WTC11 (cell line): Measurements from ENCODE around the gene ANKRD11. TPM values are rescaled to one million over a fixed set of nuclear protein-coding genes. Genes with fewer than 3 reads are reported as not detected.

Experiments used
- ATAC-seq: fragments of 200-7000 bp; cut with Tn5 transposase; 2 replicates; pipeline ENCODE4 v1.10.0; 2021; ENCODE audit warnings: mild to moderate bottlenecking, moderate library complexity
- CTCF ChIA-PET: fragments of 300-600 bp; sonication (Branson Sonifier 250); formaldehyde crosslinking; loops from one replicate; lab custom pipeline; 2021; ENCODE audit warnings: antibody characterized with exemption; lab: Charles Lee
- POLR2A ChIA-PET: fragments of 350-600 bp; sonication (Branson Sonifier 250); formaldehyde crosslinking; loops from one replicate; lab custom pipeline; 2021; ENCODE audit warnings: antibody characterized with exemption; lab: Charles Lee
- DNase-seq: peaks from one replicate; pipeline ENCODE4 v3.0.0; 2021; ENCODE audit warnings: low spot score
- H3K27ac Mint-ChIP-seq: 2 replicates; pipeline ENCODE4 v1.8.0; 2021; ENCODE audit warnings: mixed read lengths
- H3K27me3 Mint-ChIP-seq: 2 replicates; pipeline ENCODE4 v1.8.0; 2021; ENCODE audit warnings: low read depth, mild to moderate bottlenecking, moderate library complexity, mixed read lengths
- H3K36me3 Mint-ChIP-seq: 2 replicates; pipeline ENCODE4 v1.8.0; 2021; ENCODE audit warnings: mixed read lengths
- H3K4me1 Mint-ChIP-seq: 2 replicates; pipeline ENCODE4 v1.8.0; 2022; ENCODE audit warnings: mixed read lengths
- H3K4me3 Mint-ChIP-seq: 2 replicates; pipeline ENCODE4 v1.8.0; 2021; ENCODE audit warnings: mild to moderate bottlenecking, moderate library complexity, mixed read lengths
- H3K9me3 Mint-ChIP-seq: 2 replicates; pipeline ENCODE4 v1.8.0; 2021; ENCODE audit warnings: mixed read lengths
- CREB1 ChIP-seq: sonication (generic); formaldehyde crosslinking; IDR thresholded peaks from 2 replicates; pipeline ENCODE4 v1.8.0; 2023; ENCODE audit warnings: mild to moderate bottlenecking, missing genetic modification reagents
- CREM ChIP-seq: sonication (generic); formaldehyde crosslinking; IDR thresholded peaks from 2 replicates; pipeline ENCODE4 v1.8.1; 2022; ENCODE audit warnings: mild to moderate bottlenecking, missing genetic modification reagents, moderate library complexity
- ELF4 ChIP-seq: sonication (generic); formaldehyde crosslinking; IDR thresholded peaks from 2 replicates; pipeline ENCODE4 v1.8.1; 2022; ENCODE audit warnings: low read depth, mild to moderate bottlenecking, moderate library complexity, missing genetic modification reagents
- FOXK1 ChIP-seq: sonication (generic); formaldehyde crosslinking; IDR thresholded peaks from 2 replicates; pipeline ENCODE4 v1.8.0; 2022; ENCODE audit warnings: mild to moderate bottlenecking, moderate library complexity, missing genetic modification reagents
- JUN ChIP-seq: sonication (generic); formaldehyde crosslinking; IDR thresholded peaks from 2 replicates; pipeline ENCODE4 v1.8.0; 2023; ENCODE audit warnings: mild to moderate bottlenecking, missing genetic modification reagents
- SP1 ChIP-seq: sonication (generic); formaldehyde crosslinking; conservative IDR thresholded peaks from 2 replicates; pipeline ENCODE4 v1.8.1; 2022; ENCODE audit warnings: missing genetic modification reagents
- TEAD1 ChIP-seq: sonication (generic); formaldehyde crosslinking; IDR thresholded peaks from 2 replicates; pipeline ENCODE4 v1.8.0; 2022; ENCODE audit warnings: mild to moderate bottlenecking, missing genetic modification reagents
- ZBTB21 ChIP-seq: sonication (generic); formaldehyde crosslinking; IDR thresholded peaks from 2 replicates; pipeline ENCODE4 v1.8.1; 2023; ENCODE audit warnings: mild to moderate bottlenecking, missing genetic modification reagents, borderline replicate concordance
- ZNF671 ChIP-seq: fragments of 250-450 bp; sonication (Bioruptor Pico); IDR thresholded peaks from 2 replicates; pipeline ENCODE4 v1.8.0; 2021; ENCODE audit warnings: mild to moderate bottlenecking
- total RNA-seq: library from RNA; stranded (reverse); gene quantifications from 3 replicates; pipeline ENCODE4 v1.2.3, GENCODE V29; 2021
- TF ChIP-seq, protein P1 (sequence below): sonication (generic); formaldehyde crosslinking; IDR thresholded peaks from 2 replicates; pipeline ENCODE4 v1.8.0; 2022; ENCODE audit warnings: mild to moderate bottlenecking, missing genetic modification reagents
- TF ChIP-seq, protein P2 (sequence below): fragments of 250-450 bp; sonication (Bioruptor Pico); IDR thresholded peaks from 2 replicates; pipeline ENCODE4 v1.9.0; 2021; ENCODE audit warnings: mild to moderate bottlenecking
- TF ChIP-seq, protein P3 (sequence below): fragments of 250-450 bp; sonication (Bioruptor Pico); IDR thresholded peaks from 2 replicates; pipeline ENCODE4 v2.1.2; 2022; ENCODE audit warnings: mild to moderate bottlenecking, moderate library complexity
- TF ChIP-seq, protein P4 (sequence below): fragments of 200-600 bp; IDR thresholded peaks from 2 replicates; pipeline ENCODE4 v1.8.0; 2022; ENCODE audit warnings: antibody characterized with exemption
- TF ChIP-seq, protein P5 (sequence below): sonication (generic); formaldehyde crosslinking; IDR thresholded peaks from 2 replicates; pipeline ENCODE4 v1.8.1; 2022; ENCODE audit warnings: mild to moderate bottlenecking, missing genetic modification reagents, moderate library complexity, borderline replicate concordance
- TF ChIP-seq, protein P6 (sequence below): sonication (generic); formaldehyde crosslinking; IDR thresholded peaks from 2 replicates; pipeline ENCODE4 v1.8.1; 2022; ENCODE audit warnings: low read depth, mild to moderate bottlenecking, moderate library complexity, missing genetic modification reagents, borderline replicate concordance

ANKRD11 gene
- total RNA-seq, 1 experiment from 2014 or later, result 184 TPM

DNA sequence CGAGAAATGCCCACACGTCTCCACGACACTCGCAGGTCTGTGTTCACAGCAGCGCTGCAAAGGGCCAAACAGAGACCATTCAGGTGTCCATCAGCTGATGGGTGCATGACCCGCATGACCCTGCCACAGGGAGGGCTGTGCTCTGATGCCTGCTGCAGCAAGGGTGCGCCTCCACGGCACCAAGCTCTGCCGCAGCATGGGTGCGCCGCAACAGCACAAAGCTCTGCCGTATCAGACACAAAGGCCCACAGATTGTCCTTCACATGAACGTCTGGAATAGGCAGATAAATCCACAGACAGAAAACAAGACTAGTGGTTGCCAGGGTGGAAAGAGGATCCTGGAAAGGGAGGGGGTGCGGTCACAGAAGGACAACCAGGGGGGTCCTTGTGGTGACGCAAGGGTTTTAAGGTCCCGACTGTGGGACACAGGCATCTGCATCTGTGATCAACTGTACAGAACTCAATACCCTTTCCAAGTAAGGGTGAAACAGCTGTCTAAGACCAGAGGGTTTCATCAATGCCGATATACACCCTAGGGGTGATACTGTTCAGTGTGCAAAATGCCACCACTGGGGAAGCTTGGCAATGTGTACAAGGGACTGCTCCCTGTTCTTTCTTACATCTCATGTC, 121.0 kb downstream of the ANKRD11 start (continued):
- TF ChIP-seq, protein P1, sequence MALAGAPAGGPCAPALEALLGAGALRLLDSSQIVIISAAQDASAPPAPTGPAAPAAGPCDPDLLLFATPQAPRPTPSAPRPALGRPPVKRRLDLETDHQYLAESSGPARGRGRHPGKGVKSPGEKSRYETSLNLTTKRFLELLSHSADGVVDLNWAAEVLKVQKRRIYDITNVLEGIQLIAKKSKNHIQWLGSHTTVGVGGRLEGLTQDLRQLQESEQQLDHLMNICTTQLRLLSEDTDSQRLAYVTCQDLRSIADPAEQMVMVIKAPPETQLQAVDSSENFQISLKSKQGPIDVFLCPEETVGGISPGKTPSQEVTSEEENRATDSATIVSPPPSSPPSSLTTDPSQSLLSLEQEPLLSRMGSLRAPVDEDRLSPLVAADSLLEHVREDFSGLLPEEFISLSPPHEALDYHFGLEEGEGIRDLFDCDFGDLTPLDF, result no peak
- TF ChIP-seq SP1 (CRISPR knock-in tag), result no peak
- TF ChIP-seq ZNF671 (CRISPR knock-in tag), result no peak
- TF ChIP-seq FOXK1 (CRISPR knock-in tag), result no peak
- TF ChIP-seq, protein P2, sequence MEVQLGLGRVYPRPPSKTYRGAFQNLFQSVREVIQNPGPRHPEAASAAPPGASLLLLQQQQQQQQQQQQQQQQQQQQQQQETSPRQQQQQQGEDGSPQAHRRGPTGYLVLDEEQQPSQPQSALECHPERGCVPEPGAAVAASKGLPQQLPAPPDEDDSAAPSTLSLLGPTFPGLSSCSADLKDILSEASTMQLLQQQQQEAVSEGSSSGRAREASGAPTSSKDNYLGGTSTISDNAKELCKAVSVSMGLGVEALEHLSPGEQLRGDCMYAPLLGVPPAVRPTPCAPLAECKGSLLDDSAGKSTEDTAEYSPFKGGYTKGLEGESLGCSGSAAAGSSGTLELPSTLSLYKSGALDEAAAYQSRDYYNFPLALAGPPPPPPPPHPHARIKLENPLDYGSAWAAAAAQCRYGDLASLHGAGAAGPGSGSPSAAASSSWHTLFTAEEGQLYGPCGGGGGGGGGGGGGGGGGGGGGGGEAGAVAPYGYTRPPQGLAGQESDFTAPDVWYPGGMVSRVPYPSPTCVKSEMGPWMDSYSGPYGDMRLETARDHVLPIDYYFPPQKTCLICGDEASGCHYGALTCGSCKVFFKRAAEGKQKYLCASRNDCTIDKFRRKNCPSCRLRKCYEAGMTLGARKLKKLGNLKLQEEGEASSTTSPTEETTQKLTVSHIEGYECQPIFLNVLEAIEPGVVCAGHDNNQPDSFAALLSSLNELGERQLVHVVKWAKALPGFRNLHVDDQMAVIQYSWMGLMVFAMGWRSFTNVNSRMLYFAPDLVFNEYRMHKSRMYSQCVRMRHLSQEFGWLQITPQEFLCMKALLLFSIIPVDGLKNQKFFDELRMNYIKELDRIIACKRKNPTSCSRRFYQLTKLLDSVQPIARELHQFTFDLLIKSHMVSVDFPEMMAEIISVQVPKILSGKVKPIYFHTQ (CRISPR knock-in tag), result no peak

DNA sequence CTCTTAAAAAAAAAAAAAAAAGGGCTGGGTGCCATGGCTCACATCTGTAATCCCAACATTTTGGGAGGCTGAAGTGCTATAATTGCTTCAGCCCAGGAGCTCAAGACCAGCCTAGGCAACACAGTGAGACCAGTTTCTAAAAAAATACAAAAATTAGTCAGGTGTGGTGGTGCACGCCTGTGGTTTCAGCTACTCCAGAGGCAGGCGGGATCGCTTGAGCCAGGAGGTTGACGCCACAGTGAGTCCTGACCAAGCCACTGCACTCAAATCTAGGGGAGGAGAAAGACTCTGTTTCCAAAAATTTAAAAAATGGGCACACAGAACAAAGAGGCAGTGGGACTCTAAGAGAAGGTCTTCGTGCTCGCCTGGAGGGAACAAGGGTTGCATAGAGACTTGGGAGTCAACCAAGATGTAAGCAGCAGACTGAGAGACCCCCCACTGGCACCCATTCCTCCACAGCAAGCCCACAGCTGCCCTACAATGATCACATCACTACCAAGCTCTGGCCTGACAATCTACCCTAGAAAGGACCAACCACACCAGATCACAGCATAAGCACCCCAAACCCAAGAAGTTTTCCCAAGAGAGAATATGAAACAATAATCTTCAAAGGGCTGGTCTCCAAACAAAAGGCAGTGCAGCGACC, 121.6 kb downstream of the ANKRD11 start:
- Mint-ChIP-seq H3K27ac (peak overlapping the region; percentile 54), H3K36me3 (no peaks in the 10 kb centered on the region), H3K4me3 (no peak overlapping the region), H3K4me1 (peaks cover 72% of the 10 kb centered on the region), H3K9me3 (no peaks in the 10 kb centered on the region), H3K27me3 (no peaks in the 10 kb centered on the region)
- DNase-seq (no peak), ATAC-seq (no peak)
- CTCF ChIA-PET, result interaction anchor here (1.1 to 2.0 kb wide), 4 partner anchors 11 to 189 kb away, joined by 3 to 5 read pairs (median 5); no protein-coding TSS in a partner anchor
- POLR2A ChIA-PET, result no interaction called here
- TF ChIP-seq ELF4, result no peak
- TF ChIP-seq, protein P3, sequence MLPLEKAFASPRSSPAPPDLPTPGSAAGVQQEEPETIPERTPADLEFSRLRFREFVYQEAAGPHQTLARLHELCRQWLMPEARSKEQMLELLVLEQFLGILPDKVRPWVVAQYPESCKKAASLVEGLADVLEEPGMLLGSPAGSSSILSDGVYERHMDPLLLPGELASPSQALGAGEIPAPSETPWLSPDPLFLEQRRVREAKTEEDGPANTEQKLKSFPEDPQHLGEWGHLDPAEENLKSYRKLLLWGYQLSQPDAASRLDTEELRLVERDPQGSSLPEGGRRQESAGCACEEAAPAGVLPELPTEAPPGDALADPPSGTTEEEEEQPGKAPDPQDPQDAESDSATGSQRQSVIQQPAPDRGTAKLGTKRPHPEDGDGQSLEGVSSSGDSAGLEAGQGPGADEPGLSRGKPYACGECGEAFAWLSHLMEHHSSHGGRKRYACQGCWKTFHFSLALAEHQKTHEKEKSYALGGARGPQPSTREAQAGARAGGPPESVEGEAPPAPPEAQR (CRISPR knock-in tag), result no peak
- TF ChIP-seq TEAD1 (CRISPR knock-in tag), result no peak
- no peak for TF ChIP-seq CREM (CRISPR knock-in tag)
- TF ChIP-seq ZBTB21 (CRISPR knock-in tag), result no peak
- no peak for TF ChIP-seq JUN (CRISPR knock-in tag)
- TF ChIP-seq CREB1, result no peak
- TF ChIP-seq, protein P4, sequence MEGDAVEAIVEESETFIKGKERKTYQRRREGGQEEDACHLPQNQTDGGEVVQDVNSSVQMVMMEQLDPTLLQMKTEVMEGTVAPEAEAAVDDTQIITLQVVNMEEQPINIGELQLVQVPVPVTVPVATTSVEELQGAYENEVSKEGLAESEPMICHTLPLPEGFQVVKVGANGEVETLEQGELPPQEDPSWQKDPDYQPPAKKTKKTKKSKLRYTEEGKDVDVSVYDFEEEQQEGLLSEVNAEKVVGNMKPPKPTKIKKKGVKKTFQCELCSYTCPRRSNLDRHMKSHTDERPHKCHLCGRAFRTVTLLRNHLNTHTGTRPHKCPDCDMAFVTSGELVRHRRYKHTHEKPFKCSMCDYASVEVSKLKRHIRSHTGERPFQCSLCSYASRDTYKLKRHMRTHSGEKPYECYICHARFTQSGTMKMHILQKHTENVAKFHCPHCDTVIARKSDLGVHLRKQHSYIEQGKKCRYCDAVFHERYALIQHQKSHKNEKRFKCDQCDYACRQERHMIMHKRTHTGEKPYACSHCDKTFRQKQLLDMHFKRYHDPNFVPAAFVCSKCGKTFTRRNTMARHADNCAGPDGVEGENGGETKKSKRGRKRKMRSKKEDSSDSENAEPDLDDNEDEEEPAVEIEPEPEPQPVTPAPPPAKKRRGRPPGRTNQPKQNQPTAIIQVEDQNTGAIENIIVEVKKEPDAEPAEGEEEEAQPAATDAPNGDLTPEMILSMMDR, result no peak
- TF ChIP-seq, protein P5, sequence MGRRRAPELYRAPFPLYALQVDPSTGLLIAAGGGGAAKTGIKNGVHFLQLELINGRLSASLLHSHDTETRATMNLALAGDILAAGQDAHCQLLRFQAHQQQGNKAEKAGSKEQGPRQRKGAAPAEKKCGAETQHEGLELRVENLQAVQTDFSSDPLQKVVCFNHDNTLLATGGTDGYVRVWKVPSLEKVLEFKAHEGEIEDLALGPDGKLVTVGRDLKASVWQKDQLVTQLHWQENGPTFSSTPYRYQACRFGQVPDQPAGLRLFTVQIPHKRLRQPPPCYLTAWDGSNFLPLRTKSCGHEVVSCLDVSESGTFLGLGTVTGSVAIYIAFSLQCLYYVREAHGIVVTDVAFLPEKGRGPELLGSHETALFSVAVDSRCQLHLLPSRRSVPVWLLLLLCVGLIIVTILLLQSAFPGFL (CRISPR knock-in tag), result no peak
- TF ChIP-seq, protein P6, sequence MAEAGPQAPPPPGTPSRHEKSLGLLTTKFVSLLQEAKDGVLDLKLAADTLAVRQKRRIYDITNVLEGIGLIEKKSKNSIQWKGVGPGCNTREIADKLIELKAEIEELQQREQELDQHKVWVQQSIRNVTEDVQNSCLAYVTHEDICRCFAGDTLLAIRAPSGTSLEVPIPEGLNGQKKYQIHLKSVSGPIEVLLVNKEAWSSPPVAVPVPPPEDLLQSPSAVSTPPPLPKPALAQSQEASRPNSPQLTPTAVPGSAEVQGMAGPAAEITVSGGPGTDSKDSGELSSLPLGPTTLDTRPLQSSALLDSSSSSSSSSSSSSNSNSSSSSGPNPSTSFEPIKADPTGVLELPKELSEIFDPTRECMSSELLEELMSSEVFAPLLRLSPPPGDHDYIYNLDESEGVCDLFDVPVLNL (CRISPR knock-in tag), result no peak
